HL-60/S4 treated with phorbol 12-myristate 13-acetate at 8.2 ng/mL for 4 days and 3 days (cell line): Measurements from ENCODE around the gene CERS6.
"Not testable (repeated sequence)": the region's sequence is repeated elsewhere in the genome, so short reads cannot be mapped to it uniquely, and the experiment has no call there.

Experiments
- in situ Hi-C: fragments of 300-500 bp; cut with MboI; formaldehyde crosslinking; loops from 2 replicates; pipeline ENCODE4 v1.15.0; 2022; ENCODE audit warnings: low sequenced_read_pairs

Gene CERS6

GRCh38 chr2:168791140-168791539 lies 335.1 kb downstream of the CERS6 start:
- in situ Hi-C loops = not testable (repeated sequence)

DNA sequence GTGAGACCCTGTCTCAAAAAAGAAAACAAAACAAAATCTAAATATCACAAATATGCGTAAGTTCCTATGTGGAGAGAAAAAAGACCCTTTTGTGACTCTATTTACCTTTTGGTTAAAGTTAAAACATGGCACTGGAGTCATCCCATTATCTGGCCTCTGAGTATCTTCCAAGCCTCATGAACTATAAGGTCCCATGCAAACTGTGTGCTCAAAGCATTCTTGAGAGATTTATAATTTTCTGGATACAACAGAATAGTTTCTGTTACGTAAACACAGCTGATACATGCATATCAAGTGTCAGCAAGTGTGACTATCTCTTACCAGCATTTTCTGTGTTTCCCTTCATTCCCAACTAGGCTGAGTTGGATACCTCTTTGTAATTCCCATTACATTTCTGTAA lies 337.5 kb downstream of the CERS6 start:
- in situ Hi-C loops = no loop called here

GRCh38 chr2:168794968-168795367 lies 338.9 kb downstream of the CERS6 start:
- in situ Hi-C loops = no loop called here

DNA sequence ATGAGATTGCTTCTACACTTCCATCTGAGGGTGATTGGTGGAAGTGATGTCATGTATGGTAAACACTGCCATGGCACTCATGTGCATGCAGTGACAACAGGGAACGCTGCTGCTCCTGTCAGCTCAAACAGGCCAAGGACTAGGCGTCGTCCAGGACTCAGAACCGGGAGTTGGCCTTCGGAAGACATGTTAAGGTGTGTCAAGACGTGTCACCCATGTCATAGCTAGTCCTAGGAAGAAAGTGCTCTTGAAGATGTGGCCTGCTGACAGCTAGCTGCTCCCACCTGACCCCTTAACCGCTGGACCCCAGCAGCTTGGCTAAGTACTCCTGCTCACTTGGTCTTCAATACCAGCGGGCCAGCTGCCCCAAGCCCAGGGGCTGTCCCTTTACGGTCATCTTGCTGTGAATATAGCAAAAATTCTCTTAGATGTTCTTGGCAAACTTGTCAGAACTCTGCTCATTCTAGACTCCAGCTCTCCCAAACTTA lies 340.1 kb downstream of the CERS6 start:
- in situ Hi-C loops = no loop called here

- in situ Hi-C loops = no loop called here
These were observed 340.7 kb downstream of the CERS6 start for GRCh38 chr2:168796583-168797285.

DNA sequence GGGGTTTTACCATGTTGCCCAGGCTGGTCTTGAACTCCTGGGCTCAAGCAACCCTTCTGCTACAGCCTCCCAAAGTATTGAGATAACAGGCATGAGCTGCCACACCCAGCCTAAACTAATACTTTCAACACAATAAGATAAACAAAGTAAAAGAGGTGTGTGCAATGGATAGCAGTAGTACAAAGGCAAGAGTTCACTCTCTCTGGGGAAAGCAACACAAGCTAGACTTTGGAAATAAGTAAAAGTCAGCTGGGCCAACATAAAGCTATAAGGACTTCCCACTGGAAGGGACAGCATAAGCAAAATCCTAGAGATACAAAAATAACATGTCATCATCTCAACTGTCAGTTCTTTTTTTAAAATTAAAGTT lies 341.2 kb downstream of the CERS6 start:
- in situ Hi-C loops = no loop called here

DNA sequence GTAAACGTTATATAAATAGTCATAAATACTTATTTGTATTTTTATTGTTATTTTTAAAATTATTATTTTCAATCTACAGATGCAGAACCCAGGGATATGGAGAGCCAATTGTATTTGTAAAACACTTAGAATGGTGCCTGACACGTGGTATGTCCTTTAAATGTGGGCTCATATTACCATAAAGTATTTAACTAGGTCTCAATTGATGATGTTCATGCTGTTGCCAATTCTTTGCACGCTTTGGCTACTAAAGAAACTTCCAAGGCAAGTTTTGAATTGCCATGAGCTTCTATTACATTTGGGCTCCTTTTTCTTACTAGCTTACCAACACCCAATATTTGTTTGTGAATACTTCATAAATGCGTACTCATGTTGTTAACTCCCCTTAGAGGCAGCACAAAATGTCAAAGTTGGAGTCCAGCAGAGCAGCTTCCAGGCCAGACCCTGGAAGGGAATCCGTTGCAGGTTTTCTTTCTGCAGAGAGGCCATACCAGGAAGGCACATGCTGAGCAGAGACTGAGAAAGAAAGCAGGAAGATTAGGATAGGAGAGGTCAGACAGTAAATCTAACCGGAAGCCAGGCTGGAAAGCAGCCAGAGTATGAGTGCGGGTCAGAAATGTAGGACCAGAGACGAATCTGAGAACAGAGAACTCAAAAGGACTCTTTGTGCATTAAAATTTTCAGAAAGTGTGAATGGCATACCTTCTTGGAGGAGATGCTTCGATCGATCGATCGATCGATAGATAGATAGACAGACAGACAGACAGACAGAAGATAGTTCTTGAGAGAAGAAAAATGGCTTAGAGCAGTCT lies 342.2 kb downstream of the CERS6 start:
- in situ Hi-C loops = no loop called here

- in situ Hi-C loops = no loop called here
These were observed 342.9 kb downstream of the CERS6 start for GRCh38 chr2:168798888-168799410.

- in situ Hi-C loops = no loop called here
These were observed 345.4 kb downstream of the CERS6 start for GRCh38 chr2:168801471-168801870.

- in situ Hi-C loops = no loop called here
These were observed 346.1 kb downstream of the CERS6 start, which contains the start of gene NOSTRIN for GRCh38 chr2:168801961-168802858. TSS of gene NOSTRIN (plus strand) at chr2:168802637. CDS start at chr2:168802647, 10 bp downstream.

- in situ Hi-C loops = no loop called here
These were observed 347.0 kb downstream of the CERS6 start for GRCh38 chr2:168802859-168803725.

DNA sequence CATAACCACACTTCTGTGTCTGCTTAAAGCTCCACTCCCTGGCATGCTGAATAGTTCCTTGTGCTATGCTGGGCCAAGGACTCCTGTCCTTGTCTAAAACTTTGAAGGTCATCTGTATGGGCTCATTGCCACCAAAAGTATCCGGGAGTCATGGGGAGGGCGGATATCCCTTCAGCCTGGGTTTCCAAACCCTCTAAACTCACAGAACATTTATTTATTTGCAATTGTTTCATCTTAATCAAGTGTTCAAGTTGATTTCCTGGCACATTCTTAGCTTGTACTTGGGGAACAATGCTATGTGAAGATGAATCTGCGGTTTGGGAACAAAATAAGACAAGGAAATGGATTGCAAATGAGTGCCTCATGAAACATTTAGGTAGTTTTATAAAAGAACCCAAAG lies 348.1 kb downstream of the CERS6 start:
- in situ Hi-C loops = no loop called here

GRCh38 chr2:168805615-168806014 lies 349.5 kb downstream of the CERS6 start:
- in situ Hi-C loops = no loop called here

DNA sequence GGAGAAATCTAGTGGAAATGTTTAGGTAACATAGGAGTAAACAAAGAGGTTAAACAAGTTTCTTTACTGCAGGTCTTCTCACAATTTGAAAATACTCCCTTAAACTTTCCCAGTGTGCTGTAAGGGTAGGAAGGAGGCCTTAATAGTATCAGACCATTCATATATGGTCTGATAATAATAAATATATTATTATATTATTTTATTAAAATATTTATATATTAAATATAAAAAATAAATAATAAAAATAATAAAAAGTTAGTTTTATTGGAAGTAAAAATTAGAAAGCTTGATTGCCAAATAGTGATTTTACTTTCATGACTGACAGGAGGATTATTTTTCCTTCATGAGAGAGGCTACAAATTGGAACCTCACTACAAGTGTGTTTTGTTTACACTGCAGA lies 353.5 kb downstream of the CERS6 start:
- in situ Hi-C loops = no loop called here

GRCh38 chr2:168810235-168810634 lies 354.2 kb downstream of the CERS6 start:
- in situ Hi-C loops = no loop called here

DNA sequence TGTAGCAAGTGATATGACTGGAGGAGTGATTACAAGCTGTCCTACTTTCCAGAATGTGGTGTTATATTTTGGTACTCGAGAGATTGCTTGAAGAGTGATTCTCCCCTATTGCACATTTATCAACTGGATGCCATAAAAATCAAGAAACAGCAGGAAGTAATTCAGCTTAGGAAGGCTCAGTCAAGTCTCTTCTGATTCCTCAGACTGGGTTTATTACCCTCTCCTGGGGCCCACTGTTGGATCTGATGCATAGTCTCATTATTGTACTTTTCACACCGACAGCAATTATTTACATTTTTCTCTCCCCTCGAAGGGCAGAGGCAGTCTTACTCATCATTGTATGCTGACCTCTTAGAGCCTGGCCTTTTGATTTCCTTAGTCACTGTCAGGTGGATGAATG lies 355.6 kb downstream of the CERS6 start:
- in situ Hi-C loops = no loop called here

DNA sequence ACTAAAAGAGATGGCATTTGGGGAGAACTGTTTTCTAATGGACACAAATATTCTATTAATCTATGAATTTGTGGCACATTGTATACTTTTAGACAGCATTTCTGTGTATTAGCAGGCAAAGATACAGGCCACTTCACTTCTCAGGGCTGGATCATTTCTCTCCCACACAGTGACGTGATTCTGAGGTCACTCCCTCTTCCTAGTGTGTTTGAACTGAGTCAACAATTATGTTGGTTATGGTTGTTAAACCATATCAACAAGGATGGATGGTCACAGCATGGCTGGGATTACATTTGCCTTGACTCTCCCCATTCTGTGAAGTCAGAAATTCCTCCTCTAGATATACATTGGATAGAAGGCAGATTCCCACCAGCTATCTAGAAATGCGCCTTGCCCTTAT lies 358.0 kb downstream of the CERS6 start:
- in situ Hi-C loops = no loop called here

DNA sequence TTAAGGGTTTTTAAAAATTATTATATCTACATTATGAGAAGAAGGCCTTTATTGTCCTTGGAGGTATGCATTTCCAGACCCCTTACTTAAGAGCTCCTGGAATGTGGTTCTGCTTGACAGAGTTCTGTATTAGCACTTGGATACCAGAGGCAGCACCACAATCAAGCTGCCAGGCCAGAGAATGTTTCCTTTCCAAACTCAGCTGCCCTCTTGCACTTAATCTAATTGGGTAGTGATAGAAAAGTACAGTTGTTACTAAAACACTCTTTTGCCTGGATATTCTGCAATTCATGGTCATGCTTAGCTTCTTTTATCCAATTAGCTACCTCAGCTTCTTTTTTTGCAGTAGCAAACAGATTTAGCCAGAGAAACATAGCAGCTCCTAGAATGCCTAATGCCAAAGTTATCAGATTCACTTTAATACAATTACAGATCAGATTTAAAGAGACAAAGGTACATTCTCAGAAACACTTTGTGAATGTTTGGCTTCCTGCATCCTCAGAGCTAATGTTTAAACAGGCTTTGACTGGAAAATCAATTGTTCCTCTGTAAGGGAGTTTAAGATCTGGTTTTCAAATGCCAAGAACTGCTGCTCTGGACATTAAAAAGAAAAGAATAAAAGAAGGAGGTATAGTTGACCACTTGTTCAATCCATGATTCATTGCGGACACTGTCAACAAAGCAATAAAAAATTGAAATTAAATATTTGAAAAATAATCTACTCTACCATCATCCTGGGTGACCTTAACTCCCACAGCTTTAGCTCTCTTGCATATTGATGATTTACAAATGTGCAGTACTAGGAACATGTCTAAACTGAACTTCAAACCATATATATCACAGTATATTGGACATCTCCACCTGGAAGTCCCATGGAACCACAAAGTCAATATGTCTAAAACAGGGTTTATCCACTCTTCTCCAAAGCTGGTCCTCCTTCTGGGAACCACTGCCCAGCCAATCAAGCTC lies 359.2 kb downstream of the CERS6 start:
- in situ Hi-C loops = no loop called here

DNA sequence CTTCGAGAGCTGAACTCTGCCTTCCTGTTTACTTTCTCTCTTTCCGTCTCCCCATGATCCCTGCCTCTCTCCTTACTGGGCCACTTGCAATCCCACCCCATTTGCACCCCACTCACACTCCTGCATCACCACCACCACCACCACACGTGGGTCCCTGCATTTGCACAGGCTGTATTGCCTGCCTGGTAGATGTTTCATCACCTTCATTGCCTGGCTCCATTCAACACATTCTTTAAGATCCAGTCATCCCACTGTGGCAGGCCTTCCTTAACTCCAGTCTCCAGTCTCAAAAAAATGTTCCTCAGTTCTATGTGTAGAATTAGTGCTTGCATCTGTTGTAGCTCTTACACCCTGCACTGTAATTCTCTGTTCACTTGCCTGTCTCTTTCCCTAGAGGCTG lies 360.3 kb downstream of the CERS6 start:
- in situ Hi-C loops = no loop called here
